GM12892 (cell line): ENCODE data around the gene KCTD16.

Experiments
- POLR2A ChIP-seq: IDR thresholded peaks from 2 replicates; pipeline ENCODE4 v1.6.1; 2011; ENCODE audit warnings: low read depth, low read length, control low read depth
- TAF1 ChIP-seq: IDR thresholded peaks from 2 replicates; pipeline ENCODE4 v1.6.1; 2011; ENCODE audit warnings: low read depth, mild to moderate bottlenecking, control low read depth, low read length, borderline replicate concordance

DNA sequence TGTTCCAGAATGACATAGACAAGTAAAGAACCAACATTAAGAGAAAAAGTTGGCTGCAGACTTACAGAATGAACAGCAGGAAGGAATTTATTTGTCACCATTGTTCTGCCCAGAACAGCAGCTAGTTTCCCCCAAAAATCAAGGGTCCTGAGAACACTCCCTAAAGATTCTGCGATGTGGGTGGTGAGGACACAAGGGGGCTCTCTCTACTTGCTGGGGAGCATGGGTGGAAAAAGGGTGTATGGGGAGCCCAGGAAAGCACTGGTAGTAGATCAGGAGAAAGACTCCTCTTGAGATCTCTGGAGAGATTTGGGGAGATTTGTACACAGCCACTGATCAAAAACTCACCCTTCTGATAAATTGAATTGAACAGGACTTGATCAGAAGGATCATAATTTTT is 316.5 kb downstream of the KCTD16 start:
- no peak for TF ChIP-seq POLR2A
- no peak for TF ChIP-seq TAF1
